ENCODE measurements around the gene SLC28A3.

Gene SLC28A3

DNA sequence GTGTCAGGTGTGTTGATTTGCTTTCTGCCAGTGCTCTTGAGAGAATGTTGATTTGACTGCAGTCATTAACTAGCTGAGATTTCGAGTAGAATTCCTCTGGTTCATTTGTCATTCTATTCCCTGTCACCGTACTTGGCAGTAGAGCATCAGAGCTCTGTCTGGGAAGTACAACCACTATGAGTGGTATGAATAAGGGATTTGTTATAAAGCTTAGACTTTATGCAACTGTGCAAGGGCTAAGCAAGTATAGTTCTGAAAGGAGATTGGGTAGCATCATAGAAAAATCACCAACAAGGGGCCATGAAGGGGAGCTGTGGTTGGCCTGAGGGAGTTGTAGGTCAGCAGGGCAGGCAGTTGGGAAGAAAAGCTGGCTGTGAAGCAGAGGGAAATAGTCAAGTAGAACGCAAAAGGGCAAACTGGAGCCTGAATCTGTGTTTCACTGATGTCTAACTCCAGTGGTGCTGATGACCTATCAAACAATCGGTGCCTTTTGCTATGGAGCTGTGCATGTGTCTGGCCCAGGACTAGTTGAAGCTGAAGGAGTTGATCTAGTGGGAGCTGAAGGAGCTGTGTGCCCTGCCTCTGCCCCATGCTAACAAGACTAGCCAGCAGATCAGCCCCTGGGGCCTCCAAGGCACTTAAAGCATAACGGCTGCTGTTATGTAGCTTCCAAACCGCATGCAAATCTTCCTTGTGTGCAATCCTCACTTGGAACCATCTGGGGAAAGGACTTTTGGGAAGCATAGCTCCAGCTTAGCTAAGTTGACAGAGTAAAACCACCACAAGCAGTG is 110.0 kb downstream of the SLC28A3 start:
- DNase-seq = no peak

DNA sequence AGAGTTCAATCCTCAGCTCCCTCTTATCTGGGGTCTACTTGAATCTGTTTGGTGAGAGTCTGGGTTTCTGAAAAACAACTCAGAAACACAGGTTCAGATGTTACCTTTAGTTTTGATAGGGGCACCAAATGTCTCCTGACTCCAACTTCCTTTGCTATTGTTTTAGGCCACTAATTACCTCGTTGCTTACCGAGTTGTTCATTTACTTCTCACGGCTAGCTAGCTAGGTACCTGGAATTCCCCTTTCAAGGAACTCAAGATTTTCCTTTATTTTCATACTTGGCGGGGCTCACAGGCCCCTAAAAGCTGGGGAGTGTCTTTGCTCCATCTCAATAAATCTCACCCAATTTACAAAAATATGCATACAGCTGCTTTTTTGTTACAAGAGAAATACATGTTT is 111.4 kb downstream of the SLC28A3 start:
- no peak for DNase-seq

DNA sequence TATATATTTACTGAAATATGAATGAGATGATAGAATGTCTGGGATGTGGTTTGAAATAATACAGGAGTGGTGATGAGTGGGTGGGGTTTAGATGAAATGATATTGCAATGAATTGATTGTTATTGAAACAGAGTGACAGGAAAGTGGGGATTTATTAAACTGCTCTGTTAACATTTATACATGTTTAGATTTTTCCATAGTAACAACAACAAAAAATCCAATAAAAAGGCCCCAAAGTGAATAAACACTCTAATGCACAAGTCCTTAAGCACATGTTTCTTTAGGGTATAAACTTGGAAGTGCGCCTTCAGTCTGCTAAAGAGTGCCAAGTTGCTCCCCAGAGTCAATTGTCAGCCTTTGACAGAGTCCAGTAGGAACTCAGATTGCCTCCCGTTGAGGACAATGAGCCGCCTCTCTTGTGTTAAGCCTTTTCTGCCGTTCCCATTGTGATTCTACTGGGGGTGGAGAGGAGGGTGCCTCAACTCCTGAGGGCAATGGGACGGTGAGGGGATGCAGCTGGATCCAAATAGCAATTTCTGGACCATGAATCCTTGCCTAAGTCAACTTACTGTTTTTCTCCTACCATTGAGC is 112.3 kb downstream of the SLC28A3 start:
- no peak for DNase-seq

DNA sequence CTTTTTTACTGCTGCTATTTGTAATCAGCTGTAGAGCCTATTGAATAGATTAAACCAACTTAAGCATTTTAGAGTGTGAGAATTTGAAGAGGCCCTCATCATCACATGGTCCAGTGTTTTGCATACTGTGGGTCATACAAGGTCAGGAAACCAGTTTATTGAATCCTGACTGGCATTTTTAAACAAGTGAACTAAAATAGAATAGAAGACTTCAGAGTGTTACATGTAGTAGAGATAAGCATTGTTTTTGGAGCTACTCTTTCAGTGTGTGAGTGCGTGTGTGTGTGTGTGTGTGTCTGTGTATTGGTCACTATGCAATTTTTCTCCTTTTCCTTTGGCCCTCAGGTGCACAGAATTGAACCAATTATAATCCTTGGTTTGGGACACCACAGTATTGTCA is 114.4 kb downstream of the SLC28A3 start:
- DNase-seq = no peak
